GM20000 (cell line): ENCODE measurements around the gene VSTM4.

Experiments used
- DNase-seq: peaks from one replicate; pipeline ENCODE4 v3.0.0; 2012; ENCODE audit warnings: low spot score
- TF ChIP-seq, protein P1 (sequence below): IDR thresholded peaks from 2 replicates; pipeline ENCODE4 v1.5.1; 2012; ENCODE audit warnings: mild to moderate bottlenecking, control low read depth; ENCODE audit errors: extremely low read depth, missing control alignments

The VSTM4 gene

GRCh38 chr10:49091450-49092210, 23.7 kb downstream of the VSTM4 start:
- no peak for DNase-seq
- TF ChIP-seq, protein P1, sequence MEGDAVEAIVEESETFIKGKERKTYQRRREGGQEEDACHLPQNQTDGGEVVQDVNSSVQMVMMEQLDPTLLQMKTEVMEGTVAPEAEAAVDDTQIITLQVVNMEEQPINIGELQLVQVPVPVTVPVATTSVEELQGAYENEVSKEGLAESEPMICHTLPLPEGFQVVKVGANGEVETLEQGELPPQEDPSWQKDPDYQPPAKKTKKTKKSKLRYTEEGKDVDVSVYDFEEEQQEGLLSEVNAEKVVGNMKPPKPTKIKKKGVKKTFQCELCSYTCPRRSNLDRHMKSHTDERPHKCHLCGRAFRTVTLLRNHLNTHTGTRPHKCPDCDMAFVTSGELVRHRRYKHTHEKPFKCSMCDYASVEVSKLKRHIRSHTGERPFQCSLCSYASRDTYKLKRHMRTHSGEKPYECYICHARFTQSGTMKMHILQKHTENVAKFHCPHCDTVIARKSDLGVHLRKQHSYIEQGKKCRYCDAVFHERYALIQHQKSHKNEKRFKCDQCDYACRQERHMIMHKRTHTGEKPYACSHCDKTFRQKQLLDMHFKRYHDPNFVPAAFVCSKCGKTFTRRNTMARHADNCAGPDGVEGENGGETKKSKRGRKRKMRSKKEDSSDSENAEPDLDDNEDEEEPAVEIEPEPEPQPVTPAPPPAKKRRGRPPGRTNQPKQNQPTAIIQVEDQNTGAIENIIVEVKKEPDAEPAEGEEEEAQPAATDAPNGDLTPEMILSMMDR, result no peak

DNA sequence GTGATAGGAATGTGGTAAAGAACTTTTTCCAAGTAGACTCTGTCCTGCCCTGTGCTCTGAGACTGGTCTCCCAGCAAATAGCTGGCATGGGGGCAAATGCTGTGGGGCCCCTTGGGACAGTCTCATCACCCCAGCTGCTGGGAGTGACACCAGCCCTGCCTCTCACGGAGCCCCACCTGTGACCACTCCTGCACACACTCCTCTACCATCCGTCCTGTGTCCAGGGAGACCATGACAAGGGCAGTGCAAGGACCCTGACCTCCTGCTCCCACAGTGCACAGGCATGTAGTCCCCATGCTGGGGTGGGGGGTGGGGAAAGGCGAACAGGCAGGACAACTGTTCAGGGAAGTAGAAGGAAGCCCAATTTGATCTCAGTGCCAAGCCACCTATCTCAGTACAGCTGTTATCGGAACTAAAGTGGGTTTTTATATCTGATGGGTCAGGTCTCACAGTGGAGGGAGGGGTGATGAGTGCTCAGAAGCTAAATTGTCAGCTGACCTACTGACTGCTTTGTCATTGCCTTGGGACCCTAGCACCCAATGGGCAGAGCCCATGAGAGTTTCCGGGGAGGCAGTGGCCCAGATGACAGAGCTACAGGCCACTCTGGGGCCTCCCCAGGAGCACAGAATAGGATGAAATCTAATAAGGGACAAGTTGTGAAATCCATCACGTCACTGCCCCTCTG, 24.5 kb downstream of the VSTM4 start:
- TF ChIP-seq, protein P1, result no peak

DNA sequence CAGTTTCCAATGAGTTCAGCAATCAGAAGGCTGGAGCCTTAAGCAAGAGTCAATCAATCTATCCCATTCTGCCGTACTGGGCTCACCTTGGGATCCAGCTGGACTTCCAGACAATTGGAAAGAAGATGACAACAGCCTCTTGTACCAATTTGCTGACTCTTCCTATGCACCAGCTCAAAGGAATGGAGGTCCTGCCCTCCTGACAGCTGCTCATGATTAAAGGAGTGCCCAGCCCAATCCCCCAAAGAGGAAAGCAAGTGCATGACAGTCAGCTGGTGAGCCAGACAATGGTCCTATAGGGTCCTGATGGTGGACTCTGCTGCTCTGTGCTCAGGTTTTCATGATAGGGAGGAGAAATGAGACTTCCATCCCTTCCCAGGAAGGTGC, 25.1 kb downstream of the VSTM4 start:
- TF ChIP-seq, protein P1, result no peak
- no peak for DNase-seq

More for the DNA sequence above, 24.5 kb downstream of the VSTM4 start:
- no peak for DNase-seq

DNA sequence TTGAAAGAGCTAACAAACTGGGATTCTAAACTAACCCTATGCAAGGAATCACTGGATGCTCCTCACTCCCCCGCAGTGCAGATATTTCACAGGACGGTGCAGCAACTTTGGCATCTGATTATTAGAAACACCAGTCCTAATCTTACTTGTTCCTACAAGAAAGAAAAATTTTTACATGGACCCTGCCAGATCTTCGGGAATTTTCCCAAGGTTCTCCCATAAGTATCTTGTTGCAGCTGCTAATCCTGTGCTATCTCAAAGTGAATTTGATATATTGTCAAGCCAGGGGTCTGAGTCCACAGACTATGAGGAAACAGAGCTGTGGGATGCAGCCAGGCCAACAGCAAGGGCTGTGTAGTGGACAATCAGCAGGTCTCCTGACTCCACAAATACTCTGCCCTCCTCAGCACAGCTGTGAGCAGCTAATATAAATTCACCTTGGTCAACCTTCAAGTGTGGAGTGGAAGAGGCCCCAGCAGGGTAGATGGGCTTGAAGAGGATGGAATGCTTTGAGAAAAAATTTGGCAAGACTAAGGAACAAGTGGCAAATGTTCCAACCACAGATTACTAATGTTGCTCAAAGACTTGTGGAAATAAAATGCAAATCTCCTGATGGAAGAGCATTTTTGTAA, 25.6 kb downstream of the VSTM4 start:
- DNase-seq, result no peak
- TF ChIP-seq, protein P1, result no peak

GRCh38 chr10:49089152-49089551, 26.2 kb downstream of the VSTM4 start:
- TF ChIP-seq, protein P1, result no peak
- DNase-seq, result no peak

DNA sequence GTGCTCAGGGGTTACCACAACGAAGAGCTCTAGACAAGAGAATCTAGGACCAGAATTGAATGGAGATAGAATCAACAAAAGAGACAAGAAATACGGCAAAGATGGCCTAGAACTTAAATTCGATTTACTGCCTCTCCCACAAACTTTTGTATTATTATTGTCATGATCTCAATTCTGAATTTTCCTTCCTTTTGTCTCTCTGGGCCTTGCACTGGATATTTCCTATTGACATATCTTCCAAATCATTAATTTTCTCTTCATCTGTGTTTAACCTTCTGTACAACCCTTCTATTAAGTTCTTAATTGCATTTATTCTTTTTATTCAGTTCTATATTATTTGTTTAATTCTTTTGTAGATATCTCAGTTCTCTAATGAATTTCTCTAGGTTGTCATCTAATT, 28.4 kb downstream of the VSTM4 start:
- TF ChIP-seq, protein P1, result no peak

GRCh38 chr10:49083261-49083660, 32.1 kb downstream of the VSTM4 start:
- TF ChIP-seq, protein P1, result no peak
- DNase-seq, result no peak

More for the DNA sequence above, 28.4 kb downstream of the VSTM4 start:
- DNase-seq, result no peak
